ENCODE results near the gene BCL2A1.
"Not testable (repeated sequence)": the region's sequence is repeated elsewhere in the genome, so short reads cannot be mapped to it uniquely, and the experiment has no call there.

Gene BCL2A1

GRCh38 chr15:79919749-79920511, 51.1 kb downstream of the BCL2A1 start:
- no peak for DNase-seq

- DNase-seq: no peak
Observed at GRCh38 chr15:79919090-79919748, 51.8 kb downstream of the BCL2A1 start.

- no peak for DNase-seq
Observed at GRCh38 chr15:79918278-79918677, 52.7 kb downstream of the BCL2A1 start.

GRCh38 chr15:79916502-79917132, 54.4 kb downstream of the BCL2A1 start:
- DNase-seq: no peak

- DNase-seq: not testable (repeated sequence)
Observed at GRCh38 chr15:79915776-79916501, 55.1 kb downstream of the BCL2A1 start.

GRCh38 chr15:79914728-79915127, 56.3 kb downstream of the BCL2A1 start:
- DNase-seq: no peak
